GOT3 (cell line): ENCODE measurements around the gene PRELID1.
"Not testable (repeated sequence)": the region's sequence is repeated elsewhere in the genome, so short reads cannot be mapped to it uniquely, and the experiment has no call there.

Experiments
- DNase-seq: peaks from one replicate; lab custom pipeline; 2025; ENCODE audit warnings: mixed read lengths; lab: John Stamatoyannopoulos, UW

PRELID1 gene

GRCh38 chr5:177300236-177300880, 3.2 kb upstream of the PRELID1 start:
- DNase-seq, result no peak

GRCh38 chr5:177300951-177301350, 2.6 kb upstream of the PRELID1 start:
- DNase-seq, result no peak

GRCh38 chr5:177301503-177302165, 2.0 kb upstream of the PRELID1 start:
- no peak for DNase-seq

- DNase-seq, result no peak
Measured at GRCh38 chr5:177302354-177303110, 1.1 kb upstream of the PRELID1 start.

- no peak for DNase-seq
Measured at GRCh38 chr5:177303925-177304391, 359 bp downstream of the PRELID1 start.

GRCh38 chr5:177304392-177305119, 957 bp downstream of the PRELID1 start:
- DNase-seq, result no peak

- DNase-seq, result not testable (repeated sequence)
Measured at GRCh38 chr5:177306103-177306640, 2.6 kb downstream of the PRELID1 start.

GRCh38 chr5:177306674-177307543, 3.3 kb downstream of the PRELID1 start:
- DNase-seq, result no peak

GRCh38 chr5:177307544-177308363, 4.2 kb downstream of the PRELID1 start:
- no peak for DNase-seq

GRCh38 chr5:177308740-177309139, 5.1 kb downstream of the PRELID1 start:
- no peak for DNase-seq

GRCh38 chr5:177309351-177310191, 6.0 kb downstream of the PRELID1 start:
- no peak for DNase-seq

GRCh38 chr5:177310332-177310731, 6.7 kb downstream of the PRELID1 start:
- DNase-seq, result no peak

- DNase-seq, result no peak
Measured at GRCh38 chr5:177310757-177311391, 7.3 kb downstream of the PRELID1 start.

GRCh38 chr5:177311392-177311722, 7.8 kb downstream of the PRELID1 start:
- no peak for DNase-seq

GRCh38 chr5:177311723-177312648, 8.4 kb downstream of the PRELID1 start, which contains the start of gene MXD3:
Gene MXD3 (minus strand): TSS chr5:177311898. CDS start chr5:177311830, 68 bp downstream.
- DNase-seq, result peak; percentile 94

- no peak for DNase-seq
Measured at GRCh38 chr5:177312649-177313181, 9.1 kb downstream of the PRELID1 start.

GRCh38 chr5:177313561-177314259, 10.1 kb downstream of the PRELID1 start:
- DNase-seq, result no peak
